ENCODE results near the gene DDX17.

The DDX17 gene

DNA sequence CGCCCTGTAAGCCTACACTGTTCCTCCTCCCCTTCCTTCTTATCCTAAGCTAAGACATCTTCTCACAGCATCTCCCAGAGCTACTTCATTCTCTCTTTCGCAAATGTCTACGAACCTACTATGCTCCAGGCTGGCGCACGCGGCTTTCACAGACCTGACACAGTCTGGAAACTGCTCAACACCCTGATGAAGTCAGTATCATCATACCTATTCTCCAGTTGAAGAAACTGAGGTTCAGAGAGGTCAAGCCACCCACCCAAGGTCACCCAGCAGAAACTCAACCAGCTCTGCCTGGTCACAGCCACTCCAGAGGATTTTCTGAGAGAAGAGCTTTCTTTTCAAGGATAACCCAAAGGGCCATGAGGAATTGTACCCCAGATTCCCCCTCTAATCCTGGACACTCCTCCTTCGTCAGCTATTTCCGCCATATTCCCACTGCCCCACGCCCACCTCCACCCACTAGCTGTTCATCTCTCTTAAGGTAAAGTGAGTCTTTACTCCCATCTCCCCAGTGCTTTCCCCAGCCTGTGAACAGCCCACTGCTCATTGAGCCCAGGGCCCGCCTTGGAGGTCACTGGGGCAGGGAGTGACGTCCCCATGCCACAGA, 52.9 kb downstream of the DDX17 start:
- TF ChIP-seq, protein P1, sequence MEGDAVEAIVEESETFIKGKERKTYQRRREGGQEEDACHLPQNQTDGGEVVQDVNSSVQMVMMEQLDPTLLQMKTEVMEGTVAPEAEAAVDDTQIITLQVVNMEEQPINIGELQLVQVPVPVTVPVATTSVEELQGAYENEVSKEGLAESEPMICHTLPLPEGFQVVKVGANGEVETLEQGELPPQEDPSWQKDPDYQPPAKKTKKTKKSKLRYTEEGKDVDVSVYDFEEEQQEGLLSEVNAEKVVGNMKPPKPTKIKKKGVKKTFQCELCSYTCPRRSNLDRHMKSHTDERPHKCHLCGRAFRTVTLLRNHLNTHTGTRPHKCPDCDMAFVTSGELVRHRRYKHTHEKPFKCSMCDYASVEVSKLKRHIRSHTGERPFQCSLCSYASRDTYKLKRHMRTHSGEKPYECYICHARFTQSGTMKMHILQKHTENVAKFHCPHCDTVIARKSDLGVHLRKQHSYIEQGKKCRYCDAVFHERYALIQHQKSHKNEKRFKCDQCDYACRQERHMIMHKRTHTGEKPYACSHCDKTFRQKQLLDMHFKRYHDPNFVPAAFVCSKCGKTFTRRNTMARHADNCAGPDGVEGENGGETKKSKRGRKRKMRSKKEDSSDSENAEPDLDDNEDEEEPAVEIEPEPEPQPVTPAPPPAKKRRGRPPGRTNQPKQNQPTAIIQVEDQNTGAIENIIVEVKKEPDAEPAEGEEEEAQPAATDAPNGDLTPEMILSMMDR (conservative IDR thresholded peaks at IDR 0.05), result no peak
- TF ChIP-seq ZFX (IDR thresholded peaks at IDR 0.05), result no peak

DNA sequence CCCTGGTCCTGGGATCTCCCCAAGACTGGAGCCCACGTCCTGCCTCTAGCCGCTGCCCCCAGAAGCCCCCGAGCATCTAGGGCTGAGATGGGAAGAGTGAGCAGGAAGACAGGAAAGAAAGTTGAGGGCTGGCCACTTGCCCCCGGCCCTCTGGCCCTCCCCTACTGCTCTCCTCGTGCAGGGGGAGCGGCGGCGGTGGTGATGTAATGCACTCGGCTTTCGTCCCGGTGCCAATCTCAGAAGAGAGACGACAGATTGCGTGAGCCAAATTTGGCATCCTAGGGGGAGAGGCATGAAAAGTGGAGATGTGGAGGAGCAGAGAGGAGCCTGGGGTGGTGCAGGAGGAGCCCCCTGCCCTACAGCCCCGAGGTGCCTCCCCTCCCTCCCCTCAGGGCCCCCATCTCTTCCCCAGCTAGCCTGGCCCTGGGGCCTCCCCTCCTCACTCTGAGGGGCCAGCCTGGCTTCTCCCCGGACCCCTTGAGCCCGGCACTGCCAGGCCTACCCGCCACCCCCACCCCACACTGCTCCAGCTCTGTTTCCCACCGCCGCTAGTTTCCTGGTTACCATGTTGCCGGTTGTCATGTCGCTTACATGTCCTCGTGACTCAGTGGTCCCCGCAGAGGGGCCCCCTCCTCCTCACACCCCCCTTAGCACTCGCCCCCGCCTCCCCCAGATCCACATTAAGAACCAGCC, 53.6 kb downstream of the DDX17 start:
- no peak for TF ChIP-seq ZFX (IDR thresholded peaks at IDR 0.05)
- TF ChIP-seq, protein P1 (conservative IDR thresholded peaks at IDR 0.05), result no peak
- H3K27ac ChIP-seq, result no peak overlapping the region

More for the DNA sequence above, 52.9 kb downstream of the DDX17 start:
- H3K27ac ChIP-seq, result no peak overlapping the region

DNA sequence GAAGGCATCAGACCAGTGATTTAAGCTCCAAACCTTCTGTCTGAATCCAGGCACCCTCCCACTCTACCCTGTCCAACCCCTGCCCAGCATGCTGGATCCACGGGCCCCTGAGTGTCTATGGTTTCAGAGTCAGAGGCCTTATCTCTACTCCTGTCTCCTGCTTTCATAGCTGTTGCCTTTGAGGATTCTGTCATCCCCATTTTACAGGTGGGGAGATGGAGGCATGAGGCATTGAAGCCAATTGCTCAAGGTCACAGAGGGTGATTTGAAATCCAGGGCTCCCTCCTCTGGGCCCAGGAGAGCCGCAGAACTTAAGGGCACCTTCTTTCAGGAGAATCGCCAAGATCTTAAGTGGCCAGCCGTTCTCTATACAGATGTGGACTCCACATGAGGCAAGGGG, 54.2 kb downstream of the DDX17 start:
- TF ChIP-seq ZFX (IDR thresholded peaks at IDR 0.05), result no peak
- TF ChIP-seq, protein P1 (conservative IDR thresholded peaks at IDR 0.05), result no peak
- no peak overlapping the region for H3K27ac ChIP-seq

DNA sequence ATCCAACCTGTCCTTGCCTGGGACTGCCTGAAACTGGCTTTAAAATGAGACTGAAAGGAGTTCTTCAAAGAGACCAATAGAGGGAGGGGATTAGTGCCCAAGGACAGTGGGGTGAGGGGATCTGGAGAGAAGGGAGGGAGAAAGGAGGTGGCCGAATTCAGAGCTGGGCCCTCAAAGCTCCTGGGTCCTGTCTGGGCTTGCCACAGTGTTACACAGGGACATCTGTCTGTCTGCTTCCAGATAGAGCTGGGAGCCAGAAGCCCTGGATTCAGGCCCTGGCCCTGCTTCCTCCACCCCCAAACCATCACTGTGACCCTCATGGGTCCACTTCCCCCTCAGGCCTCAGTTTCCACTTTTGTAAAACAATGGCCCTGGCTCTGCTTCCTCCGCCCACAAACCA, 54.7 kb downstream of the DDX17 start:
- TF ChIP-seq ZFX (IDR thresholded peaks at IDR 0.05), result no peak
- TF ChIP-seq, protein P1 (conservative IDR thresholded peaks at IDR 0.05), result no peak
- H3K27ac ChIP-seq, result no peak overlapping the region

DNA sequence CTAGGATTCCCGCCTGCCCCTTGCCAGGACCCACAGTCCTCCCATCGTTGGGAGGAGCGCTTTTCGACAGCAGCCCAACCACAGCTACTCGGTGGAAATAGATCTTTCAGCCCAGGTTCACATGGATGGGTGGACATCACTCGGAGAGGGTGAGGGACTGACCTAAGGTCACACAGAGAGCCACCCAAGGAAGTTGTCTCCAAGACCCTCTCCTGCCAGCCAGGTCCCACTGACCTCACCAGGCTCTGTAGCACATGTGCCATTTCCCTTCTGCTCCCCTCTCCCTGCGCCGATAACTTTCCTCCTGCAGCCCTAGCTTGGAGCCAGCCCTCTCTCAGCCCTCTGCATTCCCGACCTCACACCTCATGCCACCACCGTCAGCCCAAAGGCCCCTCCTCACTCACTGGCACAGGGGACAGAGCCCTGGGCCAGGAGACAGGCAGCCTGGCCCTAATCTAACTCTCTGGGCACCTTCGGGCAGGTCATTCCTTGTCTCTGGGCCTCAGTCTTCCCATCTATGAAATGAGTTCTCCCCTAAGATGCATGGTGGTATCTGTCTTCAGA, 55.8 kb downstream of the DDX17 start:
- H3K27ac ChIP-seq, result no peak overlapping the region
- TF ChIP-seq ZFX (IDR thresholded peaks at IDR 0.05), result no peak
- TF ChIP-seq, protein P1 (conservative IDR thresholded peaks at IDR 0.05), result no peak

DNA sequence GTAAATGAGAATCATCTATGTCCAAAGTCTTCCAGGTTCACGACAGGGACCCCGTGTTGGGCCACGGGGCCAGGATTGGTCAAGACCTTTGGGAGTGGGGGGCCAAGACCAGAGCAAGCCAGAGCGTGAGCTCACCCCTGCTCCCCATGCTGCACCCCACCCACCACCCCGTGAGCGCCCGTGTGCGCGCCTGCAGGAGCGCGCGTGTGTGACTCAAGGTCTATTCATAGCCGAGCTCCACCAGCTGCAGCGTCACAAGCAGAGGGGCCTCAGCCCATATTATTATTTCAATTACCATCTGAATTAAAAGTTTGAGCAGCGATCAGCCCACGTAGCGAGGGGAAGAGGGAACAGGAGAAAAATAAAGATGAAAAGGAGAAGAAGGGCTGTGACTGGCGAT, 56.3 kb downstream of the DDX17 start:
- TF ChIP-seq, protein P1 (conservative IDR thresholded peaks at IDR 0.05), result no peak
- no peak for TF ChIP-seq ZFX (IDR thresholded peaks at IDR 0.05)
- no peak overlapping the region for H3K27ac ChIP-seq
